Caco-2 (cell line): Measurements from ENCODE around the gene NYAP1. TPM values are rescaled to one million over a fixed set of nuclear protein-coding genes. Genes with fewer than 3 reads are reported as not detected.
A peak's percentile ranks its signal among the peaks of the same experiment; 100 is the strongest.

Source experiments
- BruUV-seq: library from RNA; stranded (reverse); fragments of 400-500 nt; replicated peaks from 2 replicates; lab custom pipeline; 2021; lab: Mats Ljungman, UMichigan
- CTCF ChIA-PET: fragments of 300-600 bp; sonication (Branson Sonifier 250); formaldehyde crosslinking; loops from one replicate; lab custom pipeline; 2022; ENCODE audit warnings: antibody characterized with exemption; lab: Charles Lee
- POLR2A ChIA-PET: fragments of 300-600 bp; sonication (Branson Sonifier 250); formaldehyde crosslinking; loops from one replicate; lab custom pipeline; 2022; ENCODE audit warnings: antibody characterized with exemption; lab: Charles Lee
- DNase-seq, 2 experiments: peaks; one replicate each; pipeline versions ENCODE4 v3.0.0 to v3.0.0-alpha.2; 2020 to 2022
- H3K27me3 ChIP-seq: replicated peaks from 2 replicates; pipeline ENCODE4 v1.6.0; 2011; ENCODE audit warnings: low read length; ENCODE audit not compliant: control insufficient read depth, insufficient read depth
- H3K36me3 ChIP-seq: 2 replicates; pipeline ENCODE4 v1.5.1; 2011; ENCODE audit warnings: low read length; ENCODE audit not compliant: control insufficient read depth, insufficient read depth
- H3K4me1 ChIP-seq: fragments of 250-450 bp; sonication (Bioruptor Pico); 2 replicates; pipeline ENCODE4 v1.5.1; 2020; ENCODE audit warnings: mild to moderate bottlenecking
- H3K4me3 ChIP-seq: 2 replicates; pipeline ENCODE4 v1.5.1; 2011; ENCODE audit warnings: low read depth, mild to moderate bottlenecking, control low read depth, low read length
- H3K9me3 ChIP-seq: fragments of 250-450 bp; sonication (Bioruptor Pico); 2 replicates; pipeline ENCODE4 v1.5.1; 2020; ENCODE audit warnings: mild to moderate bottlenecking, moderate library complexity
- H3K27ac Mint-ChIP-seq: one replicate; pipeline ENCODE4 v1.8.0; 2022; ENCODE audit warnings: mixed read lengths; ENCODE audit not compliant: unreplicated experiment
- H3K27me3 Mint-ChIP-seq: one replicate; pipeline ENCODE4 v1.8.0; 2022; ENCODE audit warnings: mixed read lengths; ENCODE audit not compliant: insufficient read depth, unreplicated experiment
- H3K36me3 Mint-ChIP-seq: one replicate; pipeline ENCODE4 v1.8.0; 2022; ENCODE audit warnings: mild to moderate bottlenecking, mixed read lengths; ENCODE audit not compliant: insufficient read depth, unreplicated experiment
- H3K4me1 Mint-ChIP-seq: one replicate; pipeline ENCODE4 v1.8.0; 2022; ENCODE audit warnings: low read depth, mixed read lengths; ENCODE audit not compliant: unreplicated experiment
- H3K4me3 Mint-ChIP-seq: one replicate; pipeline ENCODE4 v1.8.0; 2022; ENCODE audit warnings: mild to moderate bottlenecking, moderate library complexity, mixed read lengths; ENCODE audit not compliant: unreplicated experiment
- H3K9me3 Mint-ChIP-seq: one replicate; pipeline ENCODE4 v1.8.0; 2022; ENCODE audit warnings: mixed read lengths; ENCODE audit not compliant: unreplicated experiment
- intact Hi-C: fragments of 100-400 bp; cut with micrococcal nuclease; formaldehyde crosslinking; loops from one replicate; pipeline ENCODE4 v1.10.0; 2022; ENCODE audit not compliant: unreplicated experiment
- total RNA-seq: library from RNA; stranded (reverse); gene quantifications from 2 replicates; pipeline ENCODE4 v1.2.3, GENCODE V29; 2022
- TF ChIP-seq, protein P1 (sequence below), 2 experiments: fragments of 200-600 bp in 1 of 2; IDR thresholded peaks; 1 replicate in 1 of 2; 2 replicates in 1 of 2; pipeline versions ENCODE4 v1.5.1 to v1.8.0; 2011 to 2022; ENCODE audit warnings: antibody characterized with exemption in 1 of 2, control low read depth in 1 of 2, inconsistent platforms in 1 of 2, low read depth in 1 of 2, low read length in 1 of 2, mild to moderate bottlenecking in 1 of 2, moderate library complexity in 1 of 2; ENCODE audit not compliant: insufficient read depth in 1 of 2, severe bottlenecking in 1 of 2, unreplicated experiment in 1 of 2

Gene NYAP1
- total RNA-seq, 1 experiment from 2014 or later = 1.3 TPM

DNA sequence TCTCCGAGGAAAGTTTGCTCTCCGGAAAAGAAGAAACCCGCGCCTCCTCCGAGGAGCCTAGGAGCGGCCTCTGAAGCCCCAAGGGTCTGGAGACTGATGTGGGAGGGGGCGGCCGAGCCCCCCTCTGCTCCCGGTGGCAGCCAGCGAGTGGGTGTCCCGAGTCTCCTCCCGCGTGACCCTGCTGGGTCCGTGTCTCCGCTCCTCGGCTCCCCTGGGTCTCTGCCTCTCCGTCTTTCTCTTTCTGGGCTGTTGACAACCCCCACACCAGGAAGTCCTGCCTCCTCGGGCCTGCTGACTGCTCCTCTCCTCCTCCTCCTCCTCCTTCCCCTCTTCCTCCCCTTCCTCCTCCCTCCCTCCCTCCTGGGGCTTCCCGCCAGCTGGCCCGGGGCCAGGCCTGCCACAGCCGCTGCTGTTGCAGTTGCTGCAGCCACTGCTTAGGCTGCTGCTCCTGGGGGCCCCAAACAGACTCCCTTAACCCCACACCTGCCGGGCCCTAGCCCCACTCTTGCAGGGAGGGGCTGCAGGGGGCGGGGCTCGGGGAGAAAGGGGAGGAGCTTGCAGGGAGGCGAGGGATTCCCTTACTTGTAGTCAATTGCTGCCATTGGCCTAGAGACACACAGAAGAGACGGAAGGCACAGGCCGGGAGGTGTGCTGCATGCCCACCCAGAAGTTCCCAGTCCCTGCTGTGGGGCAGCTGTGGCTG, 4.6 kb upstream of the NYAP1 start, which contains the start of gene TSC22D4:
TSC22D4 (minus strand) TSS at position 257 of the 703 bp plus-strand sequence. CDS start 1,176 bp downstream, outside the sequence.
- no TSS peak for BruUV-seq
- H3K36me3 Mint-ChIP-seq = peaks cover 10% of the 10 kb centered on the region
- Histone ChIP-seq H3K9me3 (no peaks in the 10 kb centered on the region), H3K4me3 (peak within 1 kb of the TSS; percentile 94), H3K4me1 (peaks cover 7% of the 10 kb centered on the region; the same call in 1 of the 2 replicates), H3K27me3 (no peaks in the 10 kb centered on the region), H3K36me3 (0 out of 2 replicates have a peak, but pooled peaks cover 1% of the 10 kb centered on the region)
- intact Hi-C loops = no loop called here
- H3K27me3 Mint-ChIP-seq = no peaks in the 10 kb centered on the region
- H3K4me3 Mint-ChIP-seq = peak within 1 kb of the TSS; percentile 100
- POLR2A ChIA-PET = interaction anchor here (0.6 to 2.2 kb wide), 4 partner anchors 51 to 227 kb away, joined by 3 to 10 read pairs (median 4); partner anchors contain the start of genes FBXO24, LRCH4, POP7 and ZCWPW1
- H3K9me3 Mint-ChIP-seq = no peaks in the 10 kb centered on the region
- peak; percentile 87 to 93 for DNase-seq
- CTCF ChIA-PET = interaction anchor here (1.0 to 2.0 kb wide), 3 partner anchors 10 to 81 kb away, joined by 4 to 7 read pairs (median 6); no protein-coding TSS in a partner anchor
- H3K4me1 Mint-ChIP-seq = peaks cover 22% of the 10 kb centered on the region
- H3K27ac Mint-ChIP-seq = peak within 1 kb of the TSS; percentile 80
- TF ChIP-seq, protein P1, sequence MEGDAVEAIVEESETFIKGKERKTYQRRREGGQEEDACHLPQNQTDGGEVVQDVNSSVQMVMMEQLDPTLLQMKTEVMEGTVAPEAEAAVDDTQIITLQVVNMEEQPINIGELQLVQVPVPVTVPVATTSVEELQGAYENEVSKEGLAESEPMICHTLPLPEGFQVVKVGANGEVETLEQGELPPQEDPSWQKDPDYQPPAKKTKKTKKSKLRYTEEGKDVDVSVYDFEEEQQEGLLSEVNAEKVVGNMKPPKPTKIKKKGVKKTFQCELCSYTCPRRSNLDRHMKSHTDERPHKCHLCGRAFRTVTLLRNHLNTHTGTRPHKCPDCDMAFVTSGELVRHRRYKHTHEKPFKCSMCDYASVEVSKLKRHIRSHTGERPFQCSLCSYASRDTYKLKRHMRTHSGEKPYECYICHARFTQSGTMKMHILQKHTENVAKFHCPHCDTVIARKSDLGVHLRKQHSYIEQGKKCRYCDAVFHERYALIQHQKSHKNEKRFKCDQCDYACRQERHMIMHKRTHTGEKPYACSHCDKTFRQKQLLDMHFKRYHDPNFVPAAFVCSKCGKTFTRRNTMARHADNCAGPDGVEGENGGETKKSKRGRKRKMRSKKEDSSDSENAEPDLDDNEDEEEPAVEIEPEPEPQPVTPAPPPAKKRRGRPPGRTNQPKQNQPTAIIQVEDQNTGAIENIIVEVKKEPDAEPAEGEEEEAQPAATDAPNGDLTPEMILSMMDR (IDR thresholded peaks at IDR 0.05; ENCODE audit: insufficient read depth in 1 of 2, low read depth in 1 of 2, low read length in 1 of 2, severe bottlenecking in 1 of 2, unreplicated experiment in 1 of 2) = no peak

- H3K4me3 ChIP-seq = no peak overlapping the region
- H3K27me3 ChIP-seq = no peaks in the 10 kb centered on the region
- no peak for DNase-seq
- ChIA-PET POLR2A (no interaction called here), CTCF (interaction anchor here (2.6 kb wide), 1 partner anchor 78 kb away, joined by 18 read pairs; no protein-coding TSS in a partner anchor)
- no peaks in the 10 kb centered on the region for H3K27me3 Mint-ChIP-seq
- no peak overlapping the region for H3K27ac Mint-ChIP-seq
- H3K36me3 Mint-ChIP-seq = peaks cover 10% of the 10 kb centered on the region
- BruUV-seq = no TSS peak
- H3K4me3 Mint-ChIP-seq = peak overlapping the region; percentile 1
- no peaks in the 10 kb centered on the region for H3K9me3 ChIP-seq
- 0 out of 2 replicates have a peak, but pooled peaks cover 1% of the 10 kb centered on the region for H3K36me3 ChIP-seq
- intact Hi-C loops = no loop called here
- peaks cover 25% of the 10 kb centered on the region for H3K4me1 Mint-ChIP-seq
- no peaks in the 10 kb centered on the region for H3K9me3 Mint-ChIP-seq
- peaks cover 11% of the 10 kb centered on the region; the same call in 1 of the 2 replicates for H3K4me1 ChIP-seq
- TF ChIP-seq, protein P1 (IDR thresholded peaks at IDR 0.05; ENCODE audit: insufficient read depth in 1 of 2, low read depth in 1 of 2, low read length in 1 of 2, severe bottlenecking in 1 of 2, unreplicated experiment in 1 of 2) = no peak
These were observed 2.3 kb upstream of the NYAP1 start for GRCh38 chr7:100481466-100481865.

DNA sequence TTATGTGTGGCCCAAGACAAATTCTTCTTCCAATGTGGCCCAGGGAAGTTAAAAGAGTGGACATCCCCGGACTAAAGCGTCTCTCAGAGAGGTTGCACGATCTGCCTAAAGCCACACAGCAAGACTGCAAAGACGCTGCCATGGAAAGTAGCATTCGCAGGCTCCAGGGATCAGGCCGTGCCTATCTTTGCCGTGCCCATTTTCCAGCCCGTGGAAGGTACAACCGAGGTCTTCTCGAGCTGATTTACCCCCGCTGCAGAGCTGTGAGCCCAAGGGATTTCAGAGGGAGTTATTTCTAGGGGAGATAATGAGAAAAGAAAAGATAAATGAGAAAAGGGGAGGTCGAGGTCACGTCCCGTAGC, 1.0 kb upstream of the NYAP1 start:
- intact Hi-C loops = loop anchor here (1.0 to 2.0 kb wide), 3 partner anchors 13 to 77 kb away; no protein-coding TSS in a partner anchor
- POLR2A ChIA-PET = no interaction called here
- Histone ChIP-seq H3K9me3 (no peaks in the 10 kb centered on the region), H3K36me3 (no peaks in the 10 kb centered on the region), H3K27me3 (no peaks in the 10 kb centered on the region), H3K4me1 (peaks cover 11% of the 10 kb centered on the region; the same call in 1 of the 2 replicates), H3K4me3 (peak overlapping the region; percentile 74)
- Mint-ChIP-seq H3K27me3 (no peaks in the 10 kb centered on the region), H3K27ac (peak overlapping the region; percentile 76), H3K36me3 (peaks cover 10% of the 10 kb centered on the region), H3K4me1 (peaks cover 18% of the 10 kb centered on the region), H3K4me3 (peak overlapping the region; percentile 88), H3K9me3 (no peaks in the 10 kb centered on the region)
- TF ChIP-seq, protein P1 (IDR thresholded peaks at IDR 0.05; ENCODE audit: insufficient read depth in 1 of 2, low read depth in 1 of 2, low read length in 1 of 2, severe bottlenecking in 1 of 2, unreplicated experiment in 1 of 2) = no peak
- DNase-seq = no peak
- no TSS peak for BruUV-seq
- CTCF ChIA-PET = interaction anchor here (0.7 to 2.6 kb wide), 5 partner anchors 17 to 223 kb away, joined by 3 to 18 read pairs (median 5); partner anchors contain the start of genes FBXO24 and LRCH4
